ENCODE data around the gene FGF11.
A peak's percentile ranks its signal among the peaks of the same experiment; 100 is the strongest.

The FGF11 gene

DNA sequence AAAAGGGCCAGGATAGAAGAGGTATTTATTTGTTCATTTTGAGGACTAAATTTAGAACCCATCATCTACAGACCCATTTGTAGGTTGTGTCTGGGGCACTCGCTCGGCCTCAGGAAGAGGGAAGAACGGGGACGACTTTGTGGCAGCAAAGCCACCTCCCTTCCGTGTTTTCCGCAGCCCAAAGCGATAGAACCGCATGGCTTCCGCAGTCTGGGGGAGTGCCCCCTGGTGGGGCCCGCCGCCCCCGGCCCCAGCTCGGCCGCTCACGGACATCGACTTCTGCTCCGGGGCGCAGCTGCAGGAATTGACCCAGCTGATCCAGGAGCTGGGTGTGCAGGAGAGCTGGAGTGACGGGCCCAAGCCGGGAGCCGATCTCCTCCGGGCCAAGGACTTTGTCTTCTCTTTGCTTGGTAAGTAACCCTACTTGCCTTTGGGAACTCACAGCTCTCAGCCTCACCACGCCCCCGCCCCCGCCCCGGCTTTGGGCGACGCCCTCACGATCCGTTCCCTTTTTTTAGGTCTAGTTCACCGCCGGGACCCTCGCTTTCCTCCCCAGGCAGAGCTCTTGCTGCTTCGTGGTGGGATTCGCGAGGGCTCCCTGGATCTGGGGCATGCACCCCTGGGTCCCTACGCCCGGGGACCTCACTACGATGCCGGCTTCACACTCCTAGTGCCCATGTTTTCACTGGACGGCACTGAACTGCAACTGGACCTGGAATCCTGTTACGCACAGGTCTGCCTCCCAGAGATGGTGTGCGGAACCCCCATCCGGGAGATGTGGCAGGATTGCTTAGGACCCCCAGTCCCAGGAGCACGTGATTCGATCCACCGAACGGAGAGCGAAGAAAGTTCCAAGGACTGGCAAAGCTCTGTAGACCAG, 3.4 kb upstream of the FGF11 start:
- DNase-seq, result no peak

DNA sequence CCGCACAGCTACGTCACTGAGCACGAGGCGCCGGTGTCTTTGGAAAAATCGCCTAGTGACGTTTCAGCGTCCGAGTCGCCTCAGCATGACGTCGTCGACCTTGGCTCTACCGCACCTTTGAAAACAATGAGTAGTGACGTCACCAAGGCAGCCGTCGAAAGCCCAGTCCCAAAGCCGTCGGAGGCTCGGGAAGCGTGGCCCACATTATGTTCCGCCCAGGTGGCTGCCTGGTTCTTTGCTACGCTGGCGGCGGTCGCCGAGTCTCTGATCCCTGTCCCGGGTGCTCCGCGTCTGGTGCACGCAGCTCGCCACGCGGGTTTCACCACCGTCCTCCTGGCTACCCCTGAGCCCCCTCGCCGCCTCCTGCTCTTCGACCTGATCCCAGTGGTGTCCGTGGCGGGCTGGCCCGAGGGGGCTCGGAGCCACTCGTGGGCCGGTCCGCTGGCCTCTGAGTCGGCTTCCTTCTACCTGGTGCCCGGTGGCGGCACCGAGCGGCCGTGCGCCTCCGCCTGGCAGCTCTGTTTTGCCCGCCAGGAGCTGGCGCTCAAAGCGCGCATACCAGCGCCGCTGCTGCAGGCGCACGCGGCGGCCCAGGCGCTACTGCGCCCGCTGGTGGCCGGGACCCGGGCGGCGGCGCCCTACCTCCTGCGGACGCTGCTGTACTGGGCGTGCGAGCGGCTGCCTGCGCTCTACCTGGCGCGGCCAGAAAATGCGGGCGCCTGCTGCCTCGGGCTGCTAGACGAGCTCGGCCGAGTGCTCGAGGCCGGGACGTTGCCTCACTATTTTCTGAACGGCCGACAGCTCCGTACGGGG, 2.5 kb upstream of the FGF11 start:
- peak; percentile 78 for DNase-seq

DNA sequence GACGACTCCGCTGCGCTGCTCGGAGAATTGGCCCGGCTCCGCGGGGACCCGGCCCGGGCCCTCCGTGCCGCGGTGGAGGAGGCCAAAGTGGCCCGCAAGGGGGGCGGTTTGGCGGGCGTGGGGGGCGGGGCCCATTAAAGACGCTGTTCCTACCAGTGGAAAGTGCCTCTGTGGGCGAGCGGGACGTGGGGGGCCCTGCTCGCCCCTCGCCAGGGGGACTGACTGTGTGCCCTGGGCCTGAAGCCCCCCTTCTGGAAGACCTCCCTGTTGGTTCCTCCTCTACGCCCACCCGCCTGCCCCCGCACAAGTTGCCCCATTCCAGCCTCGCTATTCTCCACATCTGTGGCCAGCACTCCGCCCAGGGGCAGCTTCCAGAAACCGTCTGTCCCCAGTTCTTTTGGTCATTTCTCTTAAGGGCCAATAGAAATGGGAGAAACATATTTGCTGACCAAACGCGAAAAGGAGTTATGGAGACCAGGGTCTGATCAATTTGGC, 1.9 kb upstream of the FGF11 start:
- DNase-seq, result no peak

DNA sequence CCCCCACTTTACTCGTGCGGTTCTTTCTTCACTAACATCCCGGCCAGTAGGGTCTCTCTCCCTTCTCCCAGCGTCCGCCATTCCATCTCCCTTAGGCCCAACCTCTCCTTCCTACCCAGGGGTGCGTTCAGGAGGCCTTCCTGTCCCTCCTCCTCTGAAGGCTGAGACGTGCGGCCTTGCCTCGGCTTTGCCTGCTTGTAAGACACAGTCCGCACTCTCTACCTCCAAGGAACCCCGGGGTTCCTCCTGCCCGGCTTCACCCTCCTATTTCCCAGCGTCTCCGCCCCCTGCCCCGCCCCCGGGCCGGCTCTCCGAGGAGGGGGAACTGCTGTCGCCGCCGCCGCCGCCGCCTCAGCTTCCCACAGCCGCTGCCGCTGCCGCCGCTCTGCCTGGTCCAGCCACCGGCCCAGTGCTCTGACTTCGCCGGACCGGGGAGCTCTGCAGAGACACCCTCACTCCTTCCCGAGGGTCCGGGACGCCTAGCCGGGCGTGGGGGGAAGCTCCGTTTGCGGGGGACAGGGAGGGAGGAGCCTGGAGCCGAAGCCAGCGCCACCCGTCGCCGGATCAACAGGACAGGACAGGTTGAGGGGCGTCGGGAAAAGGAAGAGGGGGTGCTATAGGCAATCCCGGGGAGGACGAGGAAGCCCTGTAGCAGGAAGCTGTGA, 1.2 kb upstream of the FGF11 start:
- peak; percentile 70 for DNase-seq

DNA sequence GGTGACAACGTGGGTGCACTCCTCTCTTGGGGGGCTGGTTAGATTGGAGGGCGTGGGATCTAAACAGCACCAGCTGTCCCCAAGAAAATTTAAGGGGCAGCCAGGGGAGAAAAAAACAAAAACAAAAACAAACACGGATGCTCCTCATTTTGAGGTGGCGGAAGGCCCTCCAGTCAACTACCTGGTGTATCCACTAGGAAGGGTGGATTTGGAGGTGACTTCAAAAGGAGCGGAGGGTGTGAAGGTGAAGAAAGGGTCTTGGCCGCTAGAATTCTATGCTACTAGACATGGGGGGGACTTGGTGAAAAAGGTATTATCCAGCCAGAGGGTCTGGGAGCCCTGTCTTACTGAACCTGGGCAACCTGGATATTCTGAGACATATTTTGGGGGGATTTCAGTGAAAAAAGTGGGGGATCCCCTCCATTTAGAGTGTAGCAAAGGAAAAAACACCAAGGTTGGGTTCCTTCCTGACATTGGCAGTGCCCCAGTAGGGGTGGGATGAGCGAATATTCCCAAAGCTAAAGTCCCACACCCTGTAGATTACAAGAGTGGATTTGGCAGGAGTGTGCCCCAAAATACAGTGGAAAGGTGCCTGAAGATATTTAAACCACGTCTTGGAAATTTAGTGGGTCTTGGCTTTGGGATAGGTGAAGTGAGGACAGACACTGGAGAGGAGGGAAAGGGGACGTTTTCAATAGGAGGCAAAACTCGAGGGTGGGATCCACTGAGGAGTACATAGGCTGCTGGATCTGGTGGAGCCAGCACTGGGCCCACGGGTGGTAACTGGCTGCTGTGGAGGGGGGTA, 454 bp upstream of the FGF11 start:
- no peak for DNase-seq

DNA sequence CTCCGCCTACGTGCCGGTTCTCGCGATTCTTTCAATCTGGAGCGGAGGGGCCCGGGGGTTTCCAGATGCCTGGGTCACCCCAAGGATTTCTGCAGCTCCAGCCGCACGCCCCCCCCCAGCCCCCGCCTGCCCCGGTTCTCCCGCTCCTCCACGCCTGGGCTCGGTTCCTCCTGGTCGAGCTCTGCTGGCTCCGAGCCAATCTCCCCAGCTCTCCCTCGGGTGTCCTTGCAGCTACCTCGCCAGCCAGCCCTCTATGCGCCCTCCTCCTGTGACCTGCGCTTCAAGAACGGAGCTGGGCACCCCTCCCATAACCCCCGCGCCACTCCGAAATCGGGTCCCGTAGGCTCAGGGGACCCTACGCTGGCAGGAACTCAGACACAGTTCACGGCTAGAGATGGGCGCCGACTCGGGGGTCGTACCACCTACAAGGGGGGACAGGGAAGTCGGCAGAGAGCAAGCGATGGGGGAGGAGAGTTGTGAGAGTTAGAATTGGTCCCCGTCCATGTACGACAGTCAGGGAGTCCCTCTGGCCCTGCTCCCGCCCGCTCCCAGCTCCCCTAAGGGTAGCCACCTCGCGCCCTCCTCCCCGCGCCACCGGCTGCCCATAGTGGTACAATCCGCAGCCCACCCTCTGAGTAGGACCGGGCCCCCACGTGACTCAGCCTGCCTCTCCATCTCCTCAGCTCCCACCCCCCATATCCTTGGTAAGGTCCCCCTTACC, 961 bp downstream of the FGF11 start:
- peak; percentile 77 for DNase-seq

DNA sequence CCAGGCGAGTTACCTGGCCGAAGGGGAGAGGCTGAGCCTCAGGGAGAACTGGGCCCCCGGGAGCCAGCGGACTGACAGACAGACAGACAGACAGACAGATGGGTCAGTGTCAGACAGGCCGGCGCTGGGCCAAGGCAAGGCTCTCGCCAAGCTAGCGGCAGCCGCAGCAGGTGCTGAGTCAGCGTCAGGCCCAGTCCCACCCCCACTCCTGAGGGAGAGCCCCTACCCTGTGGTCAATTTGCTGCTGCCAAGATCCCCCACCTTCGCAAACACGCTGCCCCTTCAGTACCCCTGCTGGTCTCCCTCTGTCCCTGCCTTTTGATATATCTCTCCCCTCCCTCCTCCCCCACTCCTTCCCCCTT, 1.5 kb downstream of the FGF11 start:
- DNase-seq, result peak; percentile 74

DNA sequence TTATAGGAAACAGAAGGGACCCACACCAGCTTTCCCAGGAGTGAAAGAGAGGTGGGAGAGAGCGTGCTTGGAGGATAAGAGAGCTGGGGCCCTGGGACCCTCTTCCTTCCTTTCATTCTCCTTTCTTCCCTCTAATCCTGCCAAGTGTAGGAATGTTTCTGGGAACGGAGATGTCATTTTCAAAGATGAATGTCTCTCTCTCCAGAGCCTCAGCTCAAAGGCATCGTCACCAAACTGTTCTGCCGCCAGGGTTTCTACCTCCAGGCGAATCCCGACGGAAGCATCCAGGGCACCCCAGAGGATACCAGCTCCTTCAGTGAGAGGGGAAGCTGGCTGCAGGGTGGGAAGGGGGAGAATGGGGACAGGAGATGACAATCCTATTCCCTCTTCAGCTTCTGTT, 2.0 kb downstream of the FGF11 start:
- DNase-seq, result no peak

DNA sequence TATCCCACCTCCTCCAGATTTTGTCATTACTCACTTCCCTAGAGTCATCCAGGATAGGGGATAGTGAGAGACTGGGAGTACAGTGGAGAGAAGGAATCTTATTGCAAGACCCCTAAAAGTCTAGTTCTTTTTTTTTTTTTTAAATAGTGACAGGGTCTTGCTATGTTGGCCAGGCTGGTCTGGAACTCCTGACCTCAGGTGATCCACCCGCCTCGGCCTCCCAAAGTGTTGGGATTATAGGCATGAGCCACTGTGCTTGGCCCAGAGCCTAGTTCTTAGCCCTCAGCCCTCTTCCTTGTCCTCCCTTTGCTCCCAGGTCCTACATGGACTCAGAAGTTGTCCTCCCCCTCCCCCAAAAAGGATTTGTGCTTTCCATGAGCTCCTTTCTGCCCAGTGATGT, 2.8 kb downstream of the FGF11 start:
- DNase-seq, result no peak

DNA sequence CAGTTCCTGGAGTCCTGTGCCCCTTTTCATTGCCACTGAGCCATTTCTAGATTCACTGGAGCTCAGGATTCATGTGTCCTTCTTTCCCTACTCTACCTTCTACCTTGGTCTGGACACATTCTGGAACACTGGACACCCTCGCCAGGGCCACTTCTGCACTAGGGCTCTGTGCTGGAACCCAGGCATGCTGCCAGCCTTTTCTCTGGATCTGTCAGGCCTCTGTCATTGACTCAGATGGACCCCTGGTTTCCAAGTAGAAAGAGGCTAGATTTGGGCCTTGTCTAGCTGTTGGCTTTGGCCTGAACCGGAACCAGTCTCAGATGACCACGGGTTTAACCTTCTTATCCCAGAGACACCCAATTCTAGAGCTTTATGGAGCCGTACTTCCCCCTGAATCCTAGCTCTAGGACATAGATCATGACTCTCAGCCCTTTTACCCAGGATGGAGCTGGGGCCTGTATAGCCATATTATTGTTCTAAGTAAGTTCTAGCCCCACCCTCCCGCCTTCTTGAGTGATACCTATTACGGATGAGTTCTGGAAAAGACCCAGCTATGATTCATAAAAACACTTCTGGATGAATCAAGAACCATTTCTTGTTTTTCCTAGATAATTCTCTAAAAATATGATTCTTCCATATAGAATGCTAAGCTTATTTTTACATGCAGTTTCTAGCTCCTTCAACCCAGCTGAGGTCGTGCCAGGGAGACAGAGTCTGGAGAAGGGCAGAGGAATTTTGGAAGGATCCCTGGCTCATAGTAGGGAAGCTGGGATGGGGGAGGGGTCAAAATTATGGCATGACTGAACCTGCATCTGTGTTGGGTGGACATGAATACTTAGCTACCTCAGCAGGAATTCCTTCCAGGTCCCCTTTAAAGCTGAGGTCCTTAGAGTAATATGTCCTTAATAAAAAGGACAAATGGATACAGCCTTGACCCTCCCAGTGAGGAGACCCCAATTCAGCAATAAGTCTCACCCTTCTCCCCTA, 4.5 kb downstream of the FGF11 start:
- no peak for DNase-seq

DNA sequence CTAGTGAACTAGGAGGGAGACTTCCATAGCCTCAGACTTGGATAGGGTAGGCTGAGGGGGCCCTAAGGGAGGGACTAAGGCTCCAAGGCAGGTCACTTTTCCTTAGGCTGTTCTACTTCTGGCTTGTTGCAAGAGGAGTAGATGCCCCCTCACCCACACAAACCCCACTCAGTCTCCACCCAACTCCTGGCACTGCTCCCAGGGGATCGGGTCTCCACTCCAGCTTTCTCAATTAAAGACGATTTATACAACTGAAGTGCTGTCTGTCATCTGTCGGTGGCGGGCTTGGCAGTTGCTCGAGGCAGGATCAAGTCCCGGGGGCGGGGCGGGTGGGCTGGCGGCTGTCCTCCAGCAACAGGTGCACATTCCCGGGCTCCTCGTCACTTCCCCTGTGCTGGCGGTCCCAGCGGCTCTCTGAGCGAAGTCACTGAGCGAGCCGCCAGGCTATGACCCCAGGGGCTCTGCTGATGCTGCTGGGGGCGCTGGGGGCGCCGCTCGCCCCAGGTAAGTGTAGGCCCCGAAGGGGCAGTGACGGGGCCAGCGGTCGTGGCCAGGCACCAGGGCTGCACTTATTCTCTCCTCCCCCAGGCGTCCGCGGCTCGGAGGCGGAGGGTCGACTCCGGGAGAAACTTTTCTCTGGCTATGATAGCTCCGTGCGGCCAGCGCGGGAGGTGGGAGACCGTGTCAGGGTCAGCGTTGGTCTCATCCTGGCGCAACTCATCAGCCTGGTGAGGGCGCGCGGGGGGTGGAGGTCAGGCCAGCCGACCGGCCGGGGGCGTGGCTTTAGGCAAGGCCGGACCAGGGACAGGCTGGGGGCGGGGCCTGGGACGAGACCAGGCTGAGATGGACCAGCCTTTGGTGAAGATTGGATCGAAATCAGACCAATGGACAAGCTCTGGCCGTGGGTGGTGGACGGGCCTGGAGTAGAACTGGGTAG, 5.6 kb downstream of the FGF11 start, which contains the start of gene CHRNB1:
TSS of gene CHRNB1 (plus strand) at position 380 of the 937 bp plus-strand sequence. CDS start at position 447, 67 bp downstream.
- DNase-seq, result peak; percentile 76

DNA sequence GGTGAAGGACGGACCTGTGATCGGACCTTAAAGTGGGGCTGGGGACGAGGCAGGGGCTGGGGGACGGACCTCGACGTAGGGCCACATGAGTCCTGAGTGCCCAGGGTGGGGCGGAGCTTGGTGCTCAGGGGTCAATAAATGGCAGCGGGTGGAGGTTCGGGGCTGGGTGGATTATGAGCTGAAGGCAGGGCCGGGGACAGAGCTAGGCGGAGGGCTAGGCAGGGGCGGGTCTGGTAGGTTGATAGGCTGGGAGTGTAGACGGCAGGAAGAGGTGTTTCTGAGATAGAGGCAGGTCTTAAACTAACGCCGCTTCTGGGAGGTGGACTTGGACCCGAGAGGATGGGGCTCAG, 6.3 kb downstream of the FGF11 start:
- DNase-seq, result peak; percentile 49

DNA sequence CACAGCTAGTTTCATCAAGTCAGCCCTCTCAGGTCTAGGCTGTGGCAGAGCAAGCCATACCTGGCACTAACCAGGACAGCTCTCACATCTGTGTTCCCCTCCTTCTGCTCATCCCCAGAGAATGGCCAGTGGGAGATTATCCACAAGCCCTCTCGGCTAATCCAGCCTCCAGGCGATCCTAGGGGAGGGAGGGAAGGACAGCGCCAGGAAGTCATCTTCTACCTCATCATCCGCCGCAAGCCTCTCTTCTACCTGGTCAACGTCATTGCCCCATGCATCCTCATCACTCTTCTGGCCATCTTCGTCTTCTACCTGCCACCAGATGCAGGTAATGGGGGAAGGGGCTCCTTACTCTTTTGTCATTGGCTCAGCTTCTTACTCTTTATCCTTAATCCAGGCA, 9.1 kb downstream of the FGF11 start:
- DNase-seq, result no peak

DNA sequence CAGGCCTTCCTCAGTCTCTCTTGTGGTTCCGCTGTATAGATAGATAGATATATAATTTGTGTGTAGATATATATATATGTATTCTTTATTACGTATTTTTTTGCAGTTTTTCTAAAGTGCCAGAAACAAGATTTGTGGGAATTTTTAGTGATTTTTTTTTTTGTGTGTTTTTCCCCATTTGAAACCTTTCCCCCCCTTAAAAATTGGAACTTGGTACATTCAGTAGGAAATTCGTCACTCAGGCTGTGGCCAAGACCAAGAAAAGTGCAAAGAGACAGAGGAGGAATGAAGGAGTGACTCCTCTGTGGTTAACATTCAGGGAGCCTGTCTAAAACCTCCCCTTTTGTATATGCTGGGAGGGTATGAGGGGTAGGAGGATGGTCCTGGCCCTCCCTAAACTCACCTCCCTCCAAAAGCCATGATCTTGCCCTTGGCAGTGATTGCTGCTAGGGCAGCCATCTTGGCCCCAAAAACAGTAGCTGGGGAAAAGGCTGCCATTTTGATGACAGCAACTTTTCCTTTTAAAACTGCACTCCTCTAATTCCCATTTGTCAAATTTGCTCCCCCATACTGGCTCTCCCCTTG, 20.7 kb downstream of the FGF11 start:
- DNase-seq, result no peak

DNA sequence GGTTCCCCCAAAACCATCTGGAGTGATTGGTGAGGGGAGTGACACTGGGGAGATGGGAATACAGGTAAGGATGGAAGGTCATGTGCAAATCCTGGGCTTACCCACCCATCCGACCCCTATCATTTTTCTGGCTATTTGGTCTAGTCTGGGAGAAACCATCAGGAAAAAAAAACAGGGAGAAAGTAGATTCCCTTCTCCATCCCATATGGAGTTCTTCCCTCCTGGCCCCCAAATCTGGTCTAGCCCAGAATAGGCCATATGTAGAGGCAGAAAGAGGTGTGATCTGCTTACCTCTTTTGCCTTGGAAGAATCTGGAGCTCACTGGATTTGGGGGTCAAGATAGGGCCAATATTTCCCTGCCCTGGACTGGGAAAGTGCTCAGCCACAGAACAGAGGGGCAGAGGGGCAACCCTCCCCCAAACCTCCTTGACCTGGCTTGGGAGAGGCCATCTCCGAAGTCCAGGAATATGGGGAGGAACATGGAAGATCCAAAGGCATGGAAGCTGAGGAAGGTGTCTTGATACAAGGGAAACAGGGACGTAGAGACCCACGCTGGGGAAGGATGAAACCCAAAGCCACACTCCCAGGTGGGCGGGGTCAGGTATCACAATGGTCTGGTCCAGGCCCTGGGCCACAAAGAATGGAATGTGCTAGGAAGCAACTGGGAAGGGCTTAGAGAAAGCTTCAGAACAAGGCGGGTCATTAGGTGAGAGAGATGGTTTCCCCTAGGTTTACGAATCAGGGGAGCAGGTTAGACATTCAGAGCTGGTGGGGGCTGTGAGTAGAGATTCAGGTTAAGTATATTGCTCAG, 21.7 kb downstream of the FGF11 start:
- DNase-seq, result no peak

DNA sequence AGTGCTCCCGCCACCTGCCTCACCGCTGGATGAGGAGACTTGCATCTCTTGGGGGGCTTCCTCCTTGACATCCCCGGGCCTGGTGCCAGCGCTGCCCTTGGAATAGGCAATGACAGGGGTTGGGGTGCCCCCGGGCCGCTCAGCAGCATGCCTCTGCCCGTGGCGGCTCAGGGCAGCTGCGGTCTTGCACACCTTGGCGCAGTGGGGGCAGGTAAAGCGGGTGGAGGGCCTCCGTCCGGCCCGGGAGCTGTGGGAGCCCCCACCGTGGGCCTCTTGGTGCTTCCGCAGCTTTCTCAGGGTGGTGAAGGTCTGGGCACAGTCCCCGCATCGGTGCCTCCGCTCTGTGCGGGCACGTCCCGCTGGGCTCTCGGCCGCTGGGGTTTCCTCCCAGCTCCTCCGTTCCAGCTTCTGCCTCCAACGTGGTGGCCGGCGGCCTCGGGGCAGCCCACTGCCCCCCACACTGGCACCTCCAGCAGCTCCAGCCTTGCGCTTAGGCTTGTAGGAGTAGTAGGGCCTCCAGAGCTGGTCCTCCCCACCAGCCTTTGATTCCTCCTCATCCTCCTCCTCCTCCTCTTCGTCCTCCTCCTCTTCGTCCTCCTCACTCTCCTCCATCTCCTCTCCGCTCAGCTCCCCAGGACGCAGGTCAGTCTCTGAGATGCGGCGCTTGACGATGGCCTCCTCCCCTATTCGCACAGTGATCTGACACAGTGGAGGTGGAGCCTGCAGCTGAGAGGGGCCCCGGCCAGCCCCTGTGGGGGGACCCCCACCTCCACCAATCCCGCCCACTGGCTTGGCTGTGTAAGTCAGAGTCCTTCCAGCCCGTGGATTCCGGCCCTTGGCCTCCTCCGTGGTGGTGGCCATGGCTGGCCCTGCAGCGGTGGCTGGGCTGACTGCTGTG, 23.4 kb downstream of the FGF11 start:
- DNase-seq, result no peak

DNA sequence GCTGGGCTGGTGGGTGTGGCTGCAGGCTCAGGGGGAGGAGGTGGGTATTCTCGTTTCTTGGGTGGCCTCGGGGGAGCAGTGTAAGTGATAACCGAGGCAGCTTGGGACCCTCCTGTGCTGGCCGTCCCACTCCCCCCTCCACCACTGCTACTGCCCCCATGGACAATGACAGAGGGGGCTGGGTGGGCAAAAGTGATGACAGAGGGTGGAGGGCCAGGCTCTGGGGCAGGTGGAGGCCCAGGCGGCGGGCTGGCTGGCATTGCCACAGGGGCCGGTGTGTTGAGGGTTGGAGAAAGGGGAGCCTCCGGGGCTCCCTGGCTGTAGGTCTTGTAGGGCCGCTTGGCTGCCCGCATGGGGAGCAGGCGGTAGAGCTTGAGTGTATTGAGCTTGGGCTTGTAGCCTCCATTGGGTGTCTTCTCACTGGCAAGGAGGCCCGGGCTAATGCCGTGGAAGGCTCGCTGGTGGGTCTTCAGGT, 24.1 kb downstream of the FGF11 start:
- DNase-seq, result no peak
